HG03159 (cell line): ENCODE data around the gene FSIP1.

Experiments
- ATAC-seq: cut with Tn5 transposase; IDR thresholded peaks from one replicate; pipeline ENCODE4 v1.9.1; 2021; ENCODE audit warnings: mild to moderate bottlenecking, moderate library complexity; ENCODE audit not compliant: unreplicated experiment

Gene FSIP1

DNA sequence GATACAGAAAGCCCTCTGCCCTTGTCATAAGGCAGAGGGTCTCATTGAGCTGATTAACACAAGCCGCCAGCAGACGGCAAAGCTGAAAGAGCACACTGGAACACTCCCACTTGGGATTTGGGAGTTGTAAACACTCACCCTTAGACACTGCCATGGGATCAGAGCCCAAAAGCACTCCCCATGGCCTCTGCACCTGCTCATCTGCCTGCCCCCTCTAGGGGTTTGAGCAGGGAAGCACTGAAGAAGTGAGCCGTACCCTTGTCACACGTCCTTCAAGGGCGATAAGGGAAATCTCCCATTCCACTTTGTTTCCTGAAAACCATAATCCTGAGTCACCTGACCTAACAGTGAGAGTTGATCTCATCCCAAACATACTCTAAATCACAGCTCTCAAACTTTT lies 14.7 kb downstream of the FSIP1 start:
- ATAC-seq: no peak

DNA sequence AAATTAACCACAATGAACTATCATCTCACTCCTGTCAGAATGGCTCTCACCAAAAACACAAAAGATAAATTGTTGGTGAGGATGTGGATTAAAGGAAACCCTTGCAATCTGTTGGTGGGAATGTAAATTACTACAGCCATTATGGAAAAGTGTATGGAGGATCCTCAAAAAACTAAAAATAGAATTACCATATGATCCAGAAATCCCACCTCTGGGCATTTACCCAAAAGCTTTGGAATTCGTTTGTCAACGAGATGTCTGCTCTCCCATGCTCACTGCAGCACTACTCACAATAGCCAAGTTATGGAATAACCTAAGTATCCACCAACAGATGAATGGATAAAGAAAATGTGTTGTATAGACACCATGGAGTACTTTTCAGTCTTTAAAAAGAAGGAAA lies 21.6 kb downstream of the FSIP1 start:
- no peak for ATAC-seq

DNA sequence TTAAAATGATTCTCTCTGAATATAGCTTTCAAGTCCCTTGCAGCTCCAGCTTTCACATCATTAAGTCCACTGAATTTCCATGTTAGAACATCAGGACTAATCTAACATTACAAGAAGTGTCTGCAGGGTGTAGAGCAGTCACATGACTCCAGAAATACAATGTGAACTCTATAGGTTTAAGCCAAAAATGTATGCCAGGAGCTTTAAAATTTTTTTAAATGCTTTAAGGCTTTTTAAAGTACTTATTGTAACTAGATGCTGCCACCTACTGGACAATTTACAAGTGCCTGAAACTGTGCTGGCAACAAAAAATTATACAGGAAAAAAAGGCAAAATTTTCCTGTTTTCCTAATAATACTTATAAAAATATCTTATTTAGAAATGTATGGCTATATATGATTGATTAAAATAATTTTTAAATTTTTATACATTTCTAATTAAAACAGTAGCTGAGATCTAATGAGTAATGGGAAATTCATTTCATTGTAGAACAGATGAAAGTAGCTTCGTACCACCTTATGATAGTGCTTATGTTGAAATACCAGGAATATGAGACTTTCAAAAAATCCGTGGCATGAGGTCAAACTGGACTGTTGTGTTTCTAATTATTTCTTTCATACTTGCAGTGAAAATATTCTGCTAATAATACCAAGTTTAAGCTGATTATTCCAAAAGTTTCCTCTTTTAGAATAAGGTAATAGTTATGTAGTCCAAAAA lies 25.7 kb downstream of the FSIP1 start:
- no peak for ATAC-seq

DNA sequence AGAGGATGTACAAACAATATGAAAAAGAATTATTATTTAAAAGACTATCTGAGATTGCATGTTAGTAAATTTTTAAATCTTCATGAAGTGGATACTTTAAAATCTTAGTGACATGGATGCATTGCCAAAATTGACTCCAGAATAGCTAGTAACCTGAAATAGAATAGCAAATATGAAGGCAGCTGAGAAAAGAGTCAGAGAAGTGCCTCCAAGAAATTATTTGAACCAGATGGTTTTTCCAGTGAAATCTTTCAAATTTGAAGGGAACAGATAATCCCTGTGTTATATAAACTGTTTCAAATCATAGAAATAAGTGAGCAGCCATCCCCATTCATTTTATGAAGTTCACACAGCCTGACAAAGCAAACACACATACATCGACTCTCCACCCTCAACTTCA lies 29.6 kb downstream of the FSIP1 start:
- no peak for ATAC-seq

DNA sequence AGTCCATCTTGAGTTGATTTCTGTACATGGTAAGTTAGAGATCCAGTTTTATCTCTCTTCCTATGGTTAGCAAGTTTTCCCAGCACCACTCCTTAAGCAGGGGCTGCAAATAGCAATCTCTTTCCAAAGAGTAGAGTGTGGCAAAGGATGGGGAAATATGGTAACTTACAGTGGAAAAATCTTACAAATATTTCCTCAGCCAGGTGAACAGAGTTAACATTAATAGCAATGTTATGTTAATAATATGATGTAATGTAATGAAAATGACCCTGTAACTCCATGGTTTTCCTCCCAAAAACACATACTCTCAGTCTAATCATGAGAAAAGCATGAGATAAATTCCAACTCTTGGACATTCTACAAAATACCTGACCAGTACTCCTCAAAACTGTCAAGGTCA lies 30.4 kb downstream of the FSIP1 start:
- ATAC-seq: no peak

DNA sequence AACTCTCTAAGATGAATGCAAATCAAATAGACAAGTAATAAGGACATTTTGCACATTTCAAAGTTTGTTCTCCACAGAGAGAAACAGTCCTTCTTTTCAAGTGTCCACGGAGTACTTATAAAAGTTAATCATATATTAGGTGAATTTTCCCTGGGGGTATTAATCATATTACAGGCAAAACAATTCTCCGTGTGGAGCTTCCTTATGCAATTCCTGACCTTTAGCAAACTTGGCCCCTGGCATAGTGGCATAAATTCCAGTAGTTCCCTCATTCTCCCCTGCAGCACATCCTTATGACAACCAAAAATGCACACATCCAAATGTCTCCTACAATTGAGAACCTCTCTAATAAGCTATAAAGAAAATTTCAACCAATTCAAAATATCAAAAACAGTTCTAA lies 34.4 kb downstream of the FSIP1 start:
- no peak for ATAC-seq

DNA sequence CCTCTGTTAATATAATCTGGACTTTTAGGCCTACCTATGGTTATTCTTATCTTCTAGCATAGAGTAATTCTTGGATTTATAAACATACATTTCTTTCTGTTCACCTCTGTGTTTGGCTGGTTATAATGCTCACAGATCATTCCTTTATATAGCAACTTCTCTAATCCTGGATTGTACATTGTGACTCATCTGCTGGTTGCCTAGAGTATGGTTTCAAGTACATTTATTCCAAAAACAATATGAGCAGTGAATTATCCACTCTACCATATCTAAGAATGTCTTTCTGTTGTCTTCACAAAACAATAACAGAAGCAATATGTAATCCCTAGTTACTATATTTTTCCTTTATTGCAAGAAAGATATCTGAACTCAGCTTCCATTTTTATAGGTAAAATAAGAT lies 35.3 kb downstream of the FSIP1 start:
- ATAC-seq: no peak

DNA sequence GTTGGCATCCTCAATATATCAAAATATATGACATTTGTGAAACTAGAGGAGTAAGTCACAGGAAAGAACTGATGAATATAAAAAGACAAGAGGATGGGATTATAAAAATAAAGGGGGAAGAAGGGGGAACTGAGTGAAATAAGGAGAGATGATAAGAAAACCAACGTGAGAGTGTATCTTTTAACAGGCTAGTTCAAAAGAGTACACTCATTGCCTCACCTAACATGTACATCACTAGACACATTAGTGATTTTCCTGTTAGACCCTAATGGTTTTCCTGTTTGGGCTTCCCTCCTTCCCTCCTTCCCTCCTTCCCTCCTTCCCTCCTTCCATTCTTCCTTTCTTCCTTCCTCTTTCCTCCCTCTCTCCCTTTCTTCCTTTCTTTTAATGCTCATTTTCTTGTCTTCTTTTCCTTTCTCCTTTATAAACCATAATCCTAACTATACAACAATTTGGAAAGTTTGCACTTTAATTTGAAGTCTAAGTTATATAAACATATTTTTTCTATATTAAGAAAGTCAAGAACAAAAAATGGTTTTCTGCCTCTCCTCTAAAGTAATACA lies 35.8 kb downstream of the FSIP1 start:
- no peak for ATAC-seq

DNA sequence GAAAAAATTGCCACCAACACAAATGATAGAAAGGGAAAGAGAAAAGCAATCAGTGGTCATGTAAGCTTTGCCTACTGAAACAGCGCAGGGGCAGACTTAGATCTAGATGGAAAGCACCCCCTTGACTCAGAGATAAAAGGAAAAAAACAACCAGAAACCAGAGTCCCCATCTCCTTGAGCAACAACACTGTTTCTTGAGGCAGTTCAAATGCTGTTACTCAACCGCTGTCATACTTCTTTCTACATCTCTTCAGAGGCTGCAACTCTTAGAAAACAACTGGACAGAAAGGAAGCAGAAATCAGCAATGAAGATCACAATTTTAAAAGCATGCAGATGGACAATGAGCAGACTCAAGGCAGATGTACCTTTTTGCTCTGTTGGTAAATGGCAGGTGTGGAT lies 36.5 kb downstream of the FSIP1 start:
- no peak for ATAC-seq

DNA sequence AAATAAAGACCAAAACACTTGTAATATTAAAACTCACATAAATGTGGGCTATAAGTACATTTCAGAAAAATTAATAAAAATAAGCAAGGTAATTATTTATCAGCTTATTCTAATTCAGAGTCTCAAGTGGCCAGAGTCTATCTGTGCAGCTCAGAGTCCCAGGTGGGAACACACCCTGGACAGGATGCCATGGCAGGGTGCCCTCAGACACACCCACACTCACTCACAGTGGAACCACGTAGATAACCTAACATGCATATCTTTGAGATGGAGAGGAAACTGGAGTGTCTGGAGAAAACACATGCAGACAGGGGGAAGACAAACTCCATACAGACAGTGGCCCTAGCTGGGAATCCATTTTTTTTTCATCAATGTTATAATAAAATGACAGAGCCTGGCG lies 37.2 kb downstream of the FSIP1 start:
- no peak for ATAC-seq

DNA sequence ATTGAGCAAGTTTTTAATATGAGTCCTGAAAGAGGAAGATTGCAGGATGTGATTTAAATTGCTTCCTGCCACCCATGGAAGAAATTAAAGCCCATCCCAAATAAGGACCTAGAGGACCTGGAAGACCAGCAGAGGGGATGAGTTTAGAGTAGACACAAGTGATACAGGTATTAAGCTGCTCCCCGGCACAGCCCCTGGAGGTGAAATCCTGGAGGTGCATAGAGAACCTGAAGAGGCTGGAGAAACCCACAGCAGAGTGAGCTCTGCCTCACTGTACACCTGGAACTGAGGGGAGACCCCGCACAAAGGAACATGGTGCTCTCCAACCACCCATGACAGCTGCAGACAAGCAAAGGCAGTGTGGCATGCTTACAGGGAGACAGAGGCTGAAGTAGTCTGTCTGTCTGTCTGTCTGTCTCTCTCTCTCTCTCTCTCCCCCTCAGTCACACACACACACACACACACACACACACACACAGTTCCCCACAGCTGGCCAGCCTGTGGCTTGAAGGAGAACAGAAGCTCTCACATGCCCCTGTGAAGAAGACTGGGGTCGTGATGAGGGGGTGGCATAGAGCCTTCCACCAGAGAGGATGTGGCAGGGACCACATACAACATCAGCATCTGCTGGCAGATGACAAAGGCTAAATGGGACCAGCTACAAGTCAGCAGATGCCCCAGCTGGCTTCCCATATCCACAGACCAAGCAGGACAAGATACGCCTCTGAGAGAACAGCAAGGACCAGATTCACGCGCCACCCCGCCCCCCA lies 38.1 kb downstream of the FSIP1 start:
- no peak for ATAC-seq

DNA sequence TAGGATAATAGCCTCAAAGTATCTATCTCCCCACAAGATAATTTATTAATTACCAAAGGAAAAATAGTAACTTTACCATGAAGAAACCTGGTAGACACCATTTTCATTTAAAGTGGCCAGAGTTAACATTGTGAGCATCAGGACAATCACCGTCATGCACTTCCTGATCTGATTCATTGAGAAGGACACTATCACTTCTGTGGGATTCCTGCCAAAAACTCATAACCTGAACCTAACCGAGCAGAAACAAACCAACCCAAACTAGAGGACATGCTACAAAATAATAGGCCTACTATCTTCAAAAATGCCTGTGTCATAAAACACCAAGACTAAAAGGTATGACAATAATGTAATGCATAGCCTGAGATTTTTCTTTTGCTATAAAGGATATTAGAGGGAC lies 39.0 kb downstream of the FSIP1 start:
- ATAC-seq: no peak

DNA sequence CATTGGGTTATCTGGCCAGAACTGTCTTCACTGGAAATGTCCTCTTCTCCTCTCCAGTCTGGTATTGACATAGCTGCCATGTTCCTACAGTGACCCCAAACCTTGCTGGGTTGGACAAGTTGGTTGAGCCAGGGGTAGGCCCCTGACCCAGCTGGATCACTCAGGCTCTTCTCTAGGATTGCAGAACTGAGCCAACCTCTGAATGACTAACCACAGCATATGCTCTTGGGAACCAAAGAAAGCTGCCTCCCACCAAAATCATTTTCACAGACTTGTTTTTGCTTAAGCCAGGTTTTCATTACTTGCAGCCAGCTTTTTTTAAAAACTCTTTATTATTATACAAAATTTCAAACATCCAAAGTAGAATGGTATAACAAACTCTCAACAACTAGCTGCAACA lies 41.4 kb downstream of the FSIP1 start:
- ATAC-seq: no peak

DNA sequence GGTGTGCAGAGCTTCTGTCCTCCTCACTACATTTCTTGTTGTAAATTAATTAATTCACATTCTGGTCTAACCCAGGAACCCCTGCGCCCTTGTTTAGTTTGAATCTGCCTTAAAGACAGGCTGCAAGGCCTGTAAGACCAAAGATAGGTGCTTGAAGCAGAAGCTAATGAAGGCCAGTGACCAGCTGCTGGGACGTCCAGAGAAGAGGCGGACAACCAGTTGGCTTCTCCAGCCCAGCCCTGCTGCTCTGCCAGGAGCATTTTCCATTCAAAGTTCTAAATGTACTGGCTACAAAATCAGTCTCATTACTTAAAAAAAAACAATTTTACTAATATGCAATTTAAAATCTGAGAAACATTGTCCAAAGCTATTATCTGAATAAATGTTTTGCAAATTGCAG lies 43.6 kb downstream of the FSIP1 start:
- ATAC-seq: no peak

DNA sequence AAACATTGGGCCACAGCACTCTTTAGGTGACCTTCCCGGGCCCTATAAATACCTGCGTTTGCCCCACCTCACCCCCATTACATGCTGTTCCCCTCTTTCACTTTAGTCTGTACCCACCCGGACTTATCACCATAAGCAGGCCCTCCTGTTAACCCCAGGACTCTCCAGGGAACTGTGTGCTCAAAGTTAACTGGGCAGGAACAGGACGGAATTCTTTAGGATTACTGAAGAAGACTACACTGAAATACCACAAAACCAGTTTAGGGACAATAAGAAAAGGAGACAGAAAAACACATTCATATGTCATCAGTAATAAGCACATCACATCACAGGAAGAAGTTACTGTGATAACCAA lies 45.5 kb downstream of the FSIP1 start:
- no peak for ATAC-seq

DNA sequence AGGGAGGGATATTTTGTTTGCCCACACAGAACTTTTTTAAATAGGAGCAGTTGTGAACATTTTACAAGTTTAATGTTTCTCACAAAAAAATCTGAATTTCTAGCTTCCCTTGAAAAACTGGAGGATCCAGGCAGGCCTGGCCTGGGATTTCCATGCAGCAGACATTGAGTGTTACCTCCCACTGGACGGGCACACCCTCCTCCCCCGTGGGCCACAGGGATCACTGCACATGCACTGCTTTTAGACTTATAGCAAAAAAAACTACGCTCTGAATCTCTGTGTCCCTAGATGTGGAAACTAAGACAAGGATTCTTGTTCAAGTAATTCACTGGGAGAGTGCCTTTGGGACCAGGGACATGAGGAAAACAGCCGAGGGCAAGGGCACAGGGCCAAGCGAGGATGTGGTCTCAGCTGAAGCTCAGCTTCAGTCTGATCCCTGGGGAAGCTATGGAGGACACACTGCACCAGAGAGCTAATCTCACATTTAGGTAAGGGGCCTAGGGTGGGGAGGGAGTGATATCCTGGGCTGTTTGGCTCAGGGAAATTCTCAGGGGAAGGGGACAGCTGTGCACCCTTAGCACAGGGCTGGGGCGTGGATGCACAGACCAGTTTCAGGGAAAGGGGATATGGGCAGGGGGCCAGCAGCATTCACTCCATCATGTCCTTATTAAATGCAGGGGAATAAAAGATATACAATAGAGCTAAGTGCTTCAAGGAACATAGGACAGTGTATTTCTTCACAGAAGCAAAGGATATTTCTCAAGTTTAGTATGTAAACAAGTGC lies 46.0 kb downstream of the FSIP1 start:
- ATAC-seq: no peak

DNA sequence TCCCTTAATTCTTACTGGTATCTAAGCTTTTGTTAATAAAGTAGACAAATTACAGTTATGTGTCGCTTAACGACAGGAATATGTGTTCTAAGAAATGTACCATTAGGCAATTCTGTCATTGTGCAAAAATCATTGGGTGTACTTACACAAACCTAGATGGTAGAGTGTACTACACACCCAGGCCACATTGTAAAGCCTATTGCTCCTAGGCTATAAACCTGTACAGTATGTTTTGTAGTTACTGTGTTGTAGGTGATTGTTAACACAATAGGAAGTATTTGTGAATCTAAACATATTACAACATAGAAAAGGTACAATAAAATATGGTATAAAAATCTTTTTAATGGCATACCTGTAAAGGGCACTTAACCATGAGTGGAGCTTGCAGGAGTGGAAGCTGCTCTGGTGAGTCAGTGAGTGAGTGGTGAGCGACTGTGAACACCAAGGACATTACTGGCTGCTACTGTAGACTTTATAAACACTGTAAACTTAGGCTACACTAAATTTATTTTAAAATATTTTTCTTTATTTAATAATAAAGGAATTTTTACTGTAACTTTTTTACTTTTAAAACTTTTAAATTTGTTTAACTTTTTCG lies 47.4 kb downstream of the FSIP1 start:
- no peak for ATAC-seq

DNA sequence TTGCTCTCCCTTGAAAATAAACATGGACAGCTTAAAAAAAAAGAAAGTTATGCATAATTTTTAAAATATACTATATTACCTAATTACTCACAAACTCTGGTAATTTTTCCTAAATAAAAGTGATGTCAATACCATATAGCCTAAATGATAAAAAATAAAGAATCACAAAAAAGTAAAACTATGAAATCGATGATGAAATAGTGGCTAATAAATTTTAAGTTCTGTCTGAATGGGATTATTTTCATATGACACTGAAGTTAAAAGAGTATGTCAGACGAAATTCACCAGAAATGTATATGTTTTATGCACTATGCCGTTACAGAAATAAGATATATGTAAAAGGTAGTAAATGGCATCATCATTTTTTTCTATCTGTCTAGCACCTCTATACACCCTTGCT lies 51.4 kb downstream of the FSIP1 start:
- no peak for ATAC-seq

DNA sequence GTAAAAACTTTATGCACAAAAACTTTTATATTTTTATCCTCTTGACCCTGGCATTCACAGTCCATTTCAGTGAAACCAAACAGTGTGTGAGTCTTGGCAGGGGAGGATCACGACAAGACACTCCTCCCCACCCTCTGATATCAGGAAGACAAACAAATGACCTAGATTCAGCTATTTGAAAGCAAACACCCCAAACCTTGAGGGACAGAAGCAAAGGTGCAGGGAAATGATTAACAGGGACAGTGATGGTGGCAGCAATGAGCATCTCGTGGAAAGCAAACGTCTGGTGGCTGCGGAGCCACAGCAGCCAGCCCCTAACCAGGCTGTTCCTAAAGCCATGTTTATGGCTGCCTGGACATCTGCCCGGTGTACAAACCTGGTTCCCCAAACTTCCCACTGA lies 52.1 kb downstream of the FSIP1 start:
- ATAC-seq: no peak

DNA sequence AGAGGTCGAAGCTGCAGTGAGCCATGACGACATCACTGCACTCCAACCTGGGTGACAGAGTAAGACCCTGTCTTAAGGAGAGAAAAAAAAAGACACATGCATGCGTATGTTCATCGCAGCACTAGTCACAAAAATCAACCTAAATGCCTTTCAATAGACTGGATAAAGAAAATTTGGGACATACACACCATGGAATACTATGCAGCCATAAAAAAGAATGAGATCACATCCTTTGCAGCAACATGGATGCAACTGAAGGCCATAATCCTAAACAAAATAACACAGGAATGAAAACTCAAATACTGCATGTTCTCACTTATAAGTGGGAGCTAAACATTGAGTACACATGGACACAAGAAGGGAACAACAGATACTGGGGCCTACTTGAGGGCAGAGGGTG lies 53.1 kb downstream of the FSIP1 start:
- ATAC-seq: no peak

DNA sequence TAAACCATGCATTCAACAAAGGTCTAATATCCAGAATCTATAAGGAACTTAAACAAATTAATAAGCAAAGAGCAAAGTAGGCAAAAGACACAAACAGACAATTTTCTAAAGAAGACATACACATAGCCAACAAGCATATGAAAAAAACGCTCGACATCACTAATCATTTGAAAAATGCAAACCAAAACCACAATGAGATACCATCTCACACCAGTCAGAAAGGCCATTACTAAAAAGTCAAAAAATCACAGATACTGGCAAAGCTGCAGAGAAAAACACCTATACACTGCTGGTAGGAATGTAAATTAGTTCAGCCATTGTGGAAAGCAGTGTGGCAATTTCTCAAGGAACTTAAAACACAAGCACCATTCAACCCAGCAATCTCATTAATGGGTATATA lies 53.8 kb downstream of the FSIP1 start:
- ATAC-seq: no peak
